Parathyroid adenoma (tissue), 2 donors: ENCODE data around the gene CALY.

ENCODE experiments used
- H2AFZ ChIP-seq: fragments of 300-600 bp; sonication (generic); one replicate; pipeline ENCODE4 v1.7.0; 2017; ENCODE audit warnings: antibody characterized with exemption, mild to moderate bottlenecking
- H3K27ac ChIP-seq: fragments of 300-600 bp; sonication (generic); one replicate; pipeline ENCODE4 v1.7.0; 2017
- H3K27me3 ChIP-seq: fragments of 300-600 bp; sonication (generic); one replicate; pipeline ENCODE4 v1.7.0; 2017; ENCODE audit warnings: low read length; ENCODE audit not compliant: control insufficient read depth, insufficient read depth
- H3K36me3 ChIP-seq: fragments of 300-600 bp; sonication (generic); one replicate; pipeline ENCODE4 v1.7.0; 2017; ENCODE audit warnings: low read length; ENCODE audit not compliant: control insufficient read depth, insufficient read depth
- H3K4me1 ChIP-seq: fragments of 300-600 bp; sonication (generic); one replicate; pipeline ENCODE4 v1.7.0; 2017; ENCODE audit warnings: control low read depth
- H3K4me2 ChIP-seq: fragments of 300-600 bp; sonication (generic); one replicate; pipeline ENCODE4 v1.7.0; 2017; ENCODE audit warnings: low read length
- H3K4me3 ChIP-seq: fragments of 300-600 bp; sonication (generic); one replicate; pipeline ENCODE4 v1.7.0; 2017; ENCODE audit warnings: low read depth, low read length
- H3K79me2 ChIP-seq: fragments of 300-600 bp; sonication (generic); one replicate; pipeline ENCODE4 v1.7.0; 2017; ENCODE audit warnings: control low read depth
- H3K9ac ChIP-seq: fragments of 300-600 bp; sonication (generic); one replicate; pipeline ENCODE4 v1.7.0; 2017; ENCODE audit warnings: mild to moderate bottlenecking
- H3K9me3 ChIP-seq: fragments of 300-600 bp; sonication (generic); one replicate; pipeline ENCODE4 v1.7.0; 2017; ENCODE audit warnings: low read length; ENCODE audit not compliant: control insufficient read depth
- TF ChIP-seq, protein P1 (sequence below): fragments of 300-600 bp; sonication (generic); IDR thresholded peaks from one replicate; pipeline ENCODE4 v1.7.0; 2017; ENCODE audit warnings: antibody characterized with exemption, mild to moderate bottlenecking
- donor health status: primary hyperparathyroidism.

The CALY gene

GRCh38 chr10:133275684-133276092 is 61.0 kb downstream of the CALY start:
- H3K36me3 ChIP-seq, result no peaks in the 10 kb centered on the region
- peaks cover 3% of the 10 kb centered on the region for H3K4me1 ChIP-seq
- no peak overlapping the region for H3K27ac ChIP-seq
- TF ChIP-seq, protein P1, sequence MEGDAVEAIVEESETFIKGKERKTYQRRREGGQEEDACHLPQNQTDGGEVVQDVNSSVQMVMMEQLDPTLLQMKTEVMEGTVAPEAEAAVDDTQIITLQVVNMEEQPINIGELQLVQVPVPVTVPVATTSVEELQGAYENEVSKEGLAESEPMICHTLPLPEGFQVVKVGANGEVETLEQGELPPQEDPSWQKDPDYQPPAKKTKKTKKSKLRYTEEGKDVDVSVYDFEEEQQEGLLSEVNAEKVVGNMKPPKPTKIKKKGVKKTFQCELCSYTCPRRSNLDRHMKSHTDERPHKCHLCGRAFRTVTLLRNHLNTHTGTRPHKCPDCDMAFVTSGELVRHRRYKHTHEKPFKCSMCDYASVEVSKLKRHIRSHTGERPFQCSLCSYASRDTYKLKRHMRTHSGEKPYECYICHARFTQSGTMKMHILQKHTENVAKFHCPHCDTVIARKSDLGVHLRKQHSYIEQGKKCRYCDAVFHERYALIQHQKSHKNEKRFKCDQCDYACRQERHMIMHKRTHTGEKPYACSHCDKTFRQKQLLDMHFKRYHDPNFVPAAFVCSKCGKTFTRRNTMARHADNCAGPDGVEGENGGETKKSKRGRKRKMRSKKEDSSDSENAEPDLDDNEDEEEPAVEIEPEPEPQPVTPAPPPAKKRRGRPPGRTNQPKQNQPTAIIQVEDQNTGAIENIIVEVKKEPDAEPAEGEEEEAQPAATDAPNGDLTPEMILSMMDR, result no peak
- H2AFZ ChIP-seq, result no peak overlapping the region
- H3K4me3 ChIP-seq, result no peak overlapping the region
- H3K27me3 ChIP-seq, result no peaks in the 10 kb centered on the region
- H3K9ac ChIP-seq, result no peak overlapping the region
- H3K79me2 ChIP-seq, result no peaks in the 10 kb centered on the region
- H3K4me2 ChIP-seq, result no peak overlapping the region
- no peaks in the 10 kb centered on the region for H3K9me3 ChIP-seq

DNA sequence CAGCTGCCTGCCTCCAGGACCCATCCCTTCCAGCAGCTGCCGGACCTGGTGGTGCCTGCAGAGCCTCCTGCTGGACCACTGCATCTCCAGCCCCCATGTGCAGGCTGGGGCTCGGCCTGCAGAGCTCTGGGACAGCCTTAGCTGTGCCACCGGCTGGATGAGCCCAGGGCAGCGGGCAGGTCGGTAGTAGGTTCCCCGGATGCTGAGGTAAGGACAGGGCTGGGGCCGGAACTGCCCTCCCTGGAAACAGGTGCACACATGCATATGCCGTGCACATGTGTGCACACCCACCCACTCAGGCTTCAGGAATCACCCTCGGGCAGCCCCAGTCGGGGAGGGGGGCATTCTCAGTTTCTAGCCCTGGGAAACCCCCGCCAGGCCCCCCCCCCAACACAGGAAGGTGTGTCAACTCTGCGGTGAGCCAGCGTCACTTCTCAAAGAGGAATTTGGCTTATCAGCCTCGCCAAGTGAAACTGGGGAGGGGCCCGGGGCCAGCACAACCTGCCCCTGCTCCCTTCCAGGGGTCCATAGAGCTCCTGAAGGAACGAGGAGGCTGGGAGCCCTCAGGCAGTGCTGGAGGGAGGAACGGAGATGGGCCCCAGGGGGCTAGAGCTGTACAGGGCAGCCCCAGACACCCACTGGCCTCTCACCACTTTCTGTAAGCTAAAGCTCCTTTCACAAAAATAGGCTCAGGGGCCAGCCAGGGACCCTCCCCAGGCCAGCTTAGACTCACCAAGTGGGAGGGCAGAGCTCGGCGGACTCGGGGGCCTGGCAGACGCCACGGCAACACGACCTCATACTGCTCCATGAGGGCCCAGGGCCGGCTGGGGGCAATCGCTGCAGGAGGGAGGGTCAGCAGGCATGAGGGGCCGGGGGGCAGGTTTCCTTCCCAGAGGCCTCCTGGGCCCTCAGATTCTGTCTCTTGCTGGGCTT is 61.7 kb downstream of the CALY start:
- Histone ChIP-seq H3K79me2 (no peaks in the 10 kb centered on the region), H3K4me3 (no peak overlapping the region), H3K36me3 (no peaks in the 10 kb centered on the region), H2AFZ (no peak overlapping the region), H3K4me2 (no peak overlapping the region), H3K9ac (no peak overlapping the region), H3K9me3 (no peaks in the 10 kb centered on the region), H3K27me3 (no peaks in the 10 kb centered on the region), H3K27ac (no peak overlapping the region), H3K4me1 (peaks cover 3% of the 10 kb centered on the region)
- TF ChIP-seq, protein P1, result no peak
